ENCODE measurements around the gene ZNF232. TPM values are rescaled to one million over a fixed set of nuclear protein-coding genes. Genes with fewer than 3 reads are reported as not detected.
"Not testable (repeated sequence)": the region's sequence is repeated elsewhere in the genome, so short reads cannot be mapped to it uniquely, and the experiment has no call there.

ZNF232 gene
- total RNA-seq, 6 donors from 2014 or later = 5.5 to 27.2 (median 9.4) TPM

DNA sequence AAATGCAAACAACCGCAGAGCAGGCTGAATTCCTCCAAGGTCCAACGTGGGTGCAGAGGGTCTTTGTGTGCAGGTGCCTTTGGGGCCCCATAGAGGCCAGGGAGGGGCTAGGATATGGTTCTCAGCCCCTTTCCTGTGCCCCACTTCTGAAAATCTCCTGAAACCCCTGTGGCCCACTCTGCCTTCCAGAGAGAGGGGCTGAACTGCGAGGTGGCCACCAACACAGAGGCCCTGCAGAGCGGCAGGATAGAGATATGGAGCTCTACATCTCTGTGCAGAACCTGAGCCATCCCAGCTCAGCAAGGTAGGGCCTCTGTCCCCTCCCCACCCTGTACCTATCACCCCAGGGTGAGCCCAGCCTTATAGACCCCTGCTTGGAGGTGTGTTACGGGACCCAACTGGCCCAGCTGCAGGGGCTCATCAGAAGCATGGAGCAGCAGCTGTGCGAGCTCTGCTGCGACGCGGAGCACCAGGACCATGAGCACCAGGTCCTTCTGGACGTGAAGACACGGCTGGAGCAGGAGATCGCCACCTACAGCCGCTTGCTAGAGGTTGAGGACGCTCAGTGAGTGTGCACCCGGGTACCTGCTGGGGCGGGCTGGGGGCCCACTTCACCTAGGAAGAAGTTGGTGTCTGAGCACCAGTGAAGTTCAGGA lies 9.6 kb upstream of the ZNF232 start:
- ATAC-seq (ENCODE audit: low FRiP score in 2 of 2) = no peak
- DNase-seq = no peak
- peaks cover 0 to 16% (median 8%) of the 10 kb centered on the region in 4 donors for H3K27me3 ChIP-seq
- TF ChIP-seq EP300 (IDR thresholded peaks at IDR 0.05) = no peak
- no peak for TF ChIP-seq POLR2AphosphoS5 (IDR thresholded peaks at IDR 0.05)
- TF ChIP-seq, protein P1, sequence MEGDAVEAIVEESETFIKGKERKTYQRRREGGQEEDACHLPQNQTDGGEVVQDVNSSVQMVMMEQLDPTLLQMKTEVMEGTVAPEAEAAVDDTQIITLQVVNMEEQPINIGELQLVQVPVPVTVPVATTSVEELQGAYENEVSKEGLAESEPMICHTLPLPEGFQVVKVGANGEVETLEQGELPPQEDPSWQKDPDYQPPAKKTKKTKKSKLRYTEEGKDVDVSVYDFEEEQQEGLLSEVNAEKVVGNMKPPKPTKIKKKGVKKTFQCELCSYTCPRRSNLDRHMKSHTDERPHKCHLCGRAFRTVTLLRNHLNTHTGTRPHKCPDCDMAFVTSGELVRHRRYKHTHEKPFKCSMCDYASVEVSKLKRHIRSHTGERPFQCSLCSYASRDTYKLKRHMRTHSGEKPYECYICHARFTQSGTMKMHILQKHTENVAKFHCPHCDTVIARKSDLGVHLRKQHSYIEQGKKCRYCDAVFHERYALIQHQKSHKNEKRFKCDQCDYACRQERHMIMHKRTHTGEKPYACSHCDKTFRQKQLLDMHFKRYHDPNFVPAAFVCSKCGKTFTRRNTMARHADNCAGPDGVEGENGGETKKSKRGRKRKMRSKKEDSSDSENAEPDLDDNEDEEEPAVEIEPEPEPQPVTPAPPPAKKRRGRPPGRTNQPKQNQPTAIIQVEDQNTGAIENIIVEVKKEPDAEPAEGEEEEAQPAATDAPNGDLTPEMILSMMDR (IDR thresholded peaks at IDR 0.05) = no peak
- no peak for TF ChIP-seq POLR2A (IDR thresholded peaks at IDR 0.05)
- WGBS, 2 donors = 90 to 92% methylated on average over 2 to 16 of the region's 16 CpGs
- H3K9me3 ChIP-seq = no peaks in the 10 kb centered on the region
- H3K4me1 ChIP-seq = peaks cover 10 to 16% (median 13%) of the 10 kb centered on the region in 4 donors
- H3K4me3 ChIP-seq = no peak overlapping the region
- no peaks in the 10 kb centered on the region for H3K36me3 ChIP-seq
- H3K27ac ChIP-seq = no peak overlapping the region

DNA sequence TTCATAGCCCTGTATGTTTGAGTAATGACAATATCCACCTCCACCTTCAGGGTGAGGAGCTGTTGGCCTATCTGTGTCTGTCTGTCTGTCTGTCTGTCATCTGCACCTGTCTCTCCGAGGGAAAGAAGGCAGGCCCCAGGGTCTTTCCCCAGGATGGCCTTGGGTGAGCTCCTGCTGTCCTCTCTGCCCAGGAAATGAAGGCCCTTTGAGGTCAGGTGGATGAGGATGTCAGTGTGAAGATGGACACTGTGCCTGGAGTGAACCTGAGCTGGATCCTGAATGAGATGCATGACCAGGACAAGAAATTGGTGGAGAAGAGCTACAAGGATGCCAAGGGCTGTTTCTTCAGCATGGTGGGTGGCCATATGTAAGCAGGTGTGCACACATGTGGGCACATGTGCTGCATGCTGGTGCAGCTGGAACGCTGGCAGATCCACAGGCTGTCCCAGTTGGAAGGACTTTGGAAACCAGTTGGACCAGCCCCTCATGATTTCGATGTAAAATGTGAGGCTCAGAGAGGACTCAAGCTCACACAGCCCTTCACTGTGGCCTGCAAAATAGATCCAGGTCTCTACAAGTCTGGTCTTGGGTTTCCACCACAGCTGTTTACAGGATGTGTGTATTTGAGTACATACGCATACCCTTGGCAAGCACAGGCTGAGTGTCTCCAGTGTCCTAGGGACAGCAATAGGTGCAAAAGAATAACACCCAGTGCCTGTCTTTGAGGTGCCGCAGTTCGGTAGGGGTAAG lies 8.9 kb upstream of the ZNF232 start:
- not testable (repeated sequence) for H3K27ac ChIP-seq; H3K9me3 ChIP-seq; DNase-seq; H3K36me3 ChIP-seq; ATAC-seq (ENCODE audit: low FRiP score in 2 of 2); H3K4me3 ChIP-seq
- 90 to 94% methylated on average over 3 to 6 of the region's 6 CpGs for WGBS, 2 donors
- Histone ChIP-seq H3K27me3 (peaks cover 0 to 23% (median 11%) of the 10 kb centered on the region in 4 donors), H3K4me1 (peaks cover 10 to 22% (median 13%) of the 10 kb centered on the region in 4 donors)

DNA sequence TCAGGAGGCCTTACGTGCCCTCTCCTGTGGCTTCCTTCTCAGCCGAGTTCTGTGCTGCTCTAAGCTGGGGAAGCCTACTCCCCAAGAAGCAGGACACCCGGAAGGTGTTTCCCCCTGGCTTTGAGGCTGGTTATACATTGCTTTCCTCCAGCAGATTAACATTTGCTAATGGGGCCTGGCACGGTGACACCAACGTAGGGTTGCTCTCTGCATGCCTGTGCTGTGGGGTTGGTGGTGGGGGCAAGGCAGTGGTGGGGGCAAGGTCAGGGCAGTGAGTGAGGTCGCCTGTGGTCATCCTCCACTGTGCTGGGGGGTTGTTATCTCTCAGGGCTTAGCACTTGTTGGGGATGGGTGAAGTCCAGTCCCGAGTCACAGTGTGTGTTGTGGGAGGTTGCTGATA lies 8.4 kb upstream of the ZNF232 start:
- DNase-seq = no peak
- 74 to 82% methylated on average over 6 to 7 of the region's 7 CpGs for WGBS, 2 donors

DNA sequence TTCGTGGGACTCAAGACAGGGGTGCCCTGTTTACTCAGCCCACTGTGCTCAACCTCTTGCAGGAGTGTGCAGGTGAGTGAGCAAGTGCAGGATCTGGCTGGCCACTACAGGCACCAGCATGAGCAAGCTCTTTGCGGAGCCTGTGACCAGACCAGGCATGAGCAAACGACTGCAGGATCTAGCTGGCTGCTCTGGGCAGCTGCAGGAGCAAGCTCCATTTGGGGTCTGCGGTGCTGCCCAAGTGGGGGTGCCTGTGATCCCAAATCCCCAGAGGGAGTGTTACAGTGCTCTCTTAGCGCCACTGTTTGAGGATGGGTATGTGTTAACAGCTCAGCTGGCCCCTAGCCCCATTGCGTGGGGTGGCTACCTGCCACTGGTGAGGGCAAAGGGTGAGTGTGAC lies 6.5 kb upstream of the ZNF232 start:
- DNase-seq = no peak
- peaks cover 0 to 27% (median 12%) of the 10 kb centered on the region in 4 donors for H3K27me3 ChIP-seq
- H3K9me3 ChIP-seq = no peaks in the 10 kb centered on the region
- ATAC-seq (ENCODE audit: low FRiP score in 2 of 2) = no peak
- 86 to 89% methylated on average over 6 of the region's 6 CpGs for WGBS, 2 donors
- no peak overlapping the region for H3K27ac ChIP-seq
- TF ChIP-seq EP300 (IDR thresholded peaks at IDR 0.05) (no peak), POLR2A (IDR thresholded peaks at IDR 0.05) (no peak), POLR2AphosphoS5 (IDR thresholded peaks at IDR 0.05) (no peak)
- TF ChIP-seq, protein P1 (IDR thresholded peaks at IDR 0.05) = no peak
- no peak overlapping the region for H3K4me3 ChIP-seq
- H3K36me3 ChIP-seq = no peaks in the 10 kb centered on the region
- peaks cover 10 to 19% (median 12%) of the 10 kb centered on the region in 4 donors for H3K4me1 ChIP-seq

More for the DNA sequence above, 8.4 kb upstream of the ZNF232 start:
- H3K4me3 ChIP-seq = no peak overlapping the region
- H3K9me3 ChIP-seq = no peaks in the 10 kb centered on the region
- H3K4me1 ChIP-seq = peaks cover 10 to 22% (median 13%) of the 10 kb centered on the region in 4 donors
- ATAC-seq (ENCODE audit: low FRiP score in 2 of 2) = no peak
- TF ChIP-seq, protein P1 (IDR thresholded peaks at IDR 0.05) = no peak
- TF ChIP-seq POLR2A (IDR thresholded peaks at IDR 0.05) (no peak), EP300 (IDR thresholded peaks at IDR 0.05) (no peak), POLR2AphosphoS5 (IDR thresholded peaks at IDR 0.05) (no peak)
- no peak overlapping the region for H3K27ac ChIP-seq
- no peaks in the 10 kb centered on the region for H3K36me3 ChIP-seq
- peaks cover 0 to 28% (median 12%) of the 10 kb centered on the region in 4 donors for H3K27me3 ChIP-seq
